Heart right ventricle (tissue), 16 donors: ENCODE data around the gene ALG12. TPM values are rescaled to one million over a fixed set of nuclear protein-coding genes. Genes with fewer than 3 reads are reported as not detected.

Experiments
- ATAC-seq, 8 donors: fragments of 200-7000 bp; cut with Tn5 transposase; one replicate each; pipeline ENCODE4 v1.9.1; 2020; ENCODE audit warnings: mild to moderate bottlenecking in 8 of 8, moderate library complexity in 8 of 8, moderate number of reproducible peaks in 1 of 8
- DNase-seq, 2 donors: peaks; one replicate each; pipeline ENCODE4 v3.0.0-alpha.2; 2020
- H3K27ac ChIP-seq, 10 donors: fragments of 200-600 bp; sonication (generic) in 2 of 10; one replicate each; pipeline versions ENCODE4 v1.5.0 to v1.8.0; 2020 to 2022; ENCODE audit warnings: mild to moderate bottlenecking in 3 of 10
- H3K27me3 ChIP-seq, 7 donors: fragments of 200-600 bp; one replicate each; pipeline ENCODE4 v1.8.0; 2021 to 2022; ENCODE audit warnings: mild to moderate bottlenecking in 2 of 7
- H3K36me3 ChIP-seq, 9 donors: fragments of 200-600 bp; sonication (generic) in 1 of 9; one replicate each; pipeline versions ENCODE4 v1.5.0 to v1.8.0; 2020 to 2022; ENCODE audit warnings: mild to moderate bottlenecking in 2 of 9
- H3K4me1 ChIP-seq, 9 donors: fragments of 200-600 bp; sonication (generic) in 1 of 9; one replicate each; pipeline versions ENCODE4 v1.5.0 to v1.8.0; 2020 to 2022; ENCODE audit warnings: mild to moderate bottlenecking in 4 of 9
- H3K4me3 ChIP-seq, 10 donors: fragments of 200-600 bp; sonication (generic) in 2 of 10; one replicate each; pipeline versions ENCODE4 v1.5.0 to v1.8.0; 2020 to 2022; ENCODE audit warnings: mild to moderate bottlenecking in 7 of 10, moderate library complexity in 2 of 10
- H3K9me3 ChIP-seq, 11 donors: fragments of 200-600 bp in 10 of 11; sonication (generic) in 2 of 11; one replicate each; pipeline versions ENCODE4 v1.5.0 to v1.8.0; 2013 to 2022; ENCODE audit warnings: mild to moderate bottlenecking in 2 of 11, control low read depth in 1 of 11, moderate library complexity in 1 of 11
- WGBS, 2 donors: extraction: QIAGEN DNeasy Blood & Tissue Kit; methylation state at CpG; one replicate each; pipeline ENCODE4 v1.1.7; 2013; ENCODE audit warnings: inconsistent platforms in 1 of 2; 5-methylcytosine and 5-hydroxymethylcytosine counted together
- intact Hi-C, 10 donors: fragments of 100-400 bp; cut with DNase I; formaldehyde crosslinking; loops; one replicate each; pipeline versions ENCODE4 v1.11.1 to v1.14.2; 2022
- polyA plus RNA-seq, 2 donors: library from polyadenylated mRNA; stranded (reverse); fragments of 200-250 nt; gene quantifications; one replicate each; pipeline ENCODE4 v1.2.3, GENCODE V29; 2013
- total RNA-seq, 10 donors: library from RNA; stranded (reverse); fragmentation: NEBNext Ultra II Directional in 3 of 10; extraction: Animal tissue kit (Norgen Biotek cat#: 25700) in 3 of 10; gene quantifications; one replicate each; pipeline versions ENCODE4 v1.2.1 to v1.2.4, GENCODE V29; 2021 to 2023
- TF ChIP-seq, protein P1 (sequence below), 9 donors: fragments of 200-600 bp; sonication (generic) in 2 of 9; IDR thresholded peaks; one replicate each; pipeline versions ENCODE4 v1.5.0 to v1.8.0; 2021 to 2022; ENCODE audit warnings: antibody characterized with exemption in 9 of 9, mild to moderate bottlenecking in 5 of 9, moderate library complexity in 1 of 9
- donor health status: Arrhythmogenic right ventricular cardiomyopathy.
- donor health status: ischemic (EF 13 %, LVEDD 7.1; RV severe dilation, severe dysfunction).
- donor health status: healthy with polysubstance abuse.
- donor health status: DM: no; HTN: yes; CAD: no.
- donor health status: DM: no; HTN: no; CAD: no.
- donor health status: ischemic (EF 25% LVEDD 6.9; RV normal size, moderate dysfunction).
- donor health status: ischemic (EF 25% LVEDD 5.7; RV mildly dilated, moderate dysfunction).
- donor health status: healthy.
- donor health status: DM: yes; HTN: yes; CAD: no.
- donor health status: Ischemic cardiomyopathy.
- donor health status: ischemic (EF 35%, LVEDD 5.7; RV mildly dilated, moderate dysfunction).
- donor health status: nonischemic (EF 11% LVEDD 7.7; RV severe dilation, severe dysfunction).
- donor health status: DM: yes; HTN: yes; CAD: no.
- donor health status: PGD.
- donor health status: ischemic (EF 29% LVEDD 5.4; RV normal size, mild dysfunction).
- donor health status: nonischemic (EF 23%, LVEDD 6.1; RV moderate dilation, normal function).

Gene ALG12
- total and polyA plus RNA-seq, 12 donors: 9.6 to 19.8 (median 14.1) TPM

DNA sequence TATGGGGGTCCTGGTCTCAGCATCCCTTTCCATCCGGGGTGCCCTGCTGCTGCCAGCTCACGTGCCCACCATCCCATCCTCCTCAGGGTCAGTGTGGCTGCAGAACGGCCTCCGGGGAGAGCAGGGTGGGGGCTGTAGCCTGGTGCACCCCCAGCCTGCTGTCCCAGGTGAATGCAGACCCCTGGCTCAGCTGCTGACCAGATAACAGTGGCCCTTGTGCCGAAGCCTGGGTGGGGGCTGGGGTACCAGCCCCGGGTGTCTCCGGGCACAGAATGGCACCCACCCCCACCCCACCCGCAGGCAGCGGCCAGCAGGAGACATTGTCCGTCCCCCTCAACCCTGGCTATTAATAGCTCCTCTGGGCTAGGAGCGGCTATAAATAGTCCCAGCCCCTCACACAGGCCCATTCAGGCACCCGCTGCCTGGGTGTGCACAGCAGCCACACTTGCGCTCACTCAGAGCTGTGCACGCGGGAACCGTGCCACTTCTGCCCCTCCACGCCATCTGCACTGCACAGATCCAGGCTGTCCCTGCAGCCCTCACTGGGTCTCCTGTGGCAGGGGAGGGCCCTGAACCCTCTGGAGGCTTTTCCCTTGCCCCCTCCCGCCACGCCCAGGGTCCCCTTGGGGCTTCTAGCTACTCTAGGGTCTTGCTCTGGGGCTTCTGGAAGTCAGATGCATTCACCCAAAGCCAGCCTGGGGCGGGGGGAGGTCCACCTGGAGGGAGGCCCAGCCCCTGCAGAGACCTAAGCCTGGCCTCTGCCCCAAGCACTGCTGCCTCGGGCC lies 18.9 kb upstream of the ALG12 start:
- Histone ChIP-seq H3K27me3 (no peaks in the 10 kb centered on the region), H3K27ac (peak overlapping the region; percentile 90 to 100 (median 98)), H3K4me3 (peak overlapping the region in 8 of 10 donors; percentile 32 to 72 (median 53)), H3K36me3 (no peaks in the 10 kb centered on the region), H3K4me1 (peaks cover 34 to 64% (median 57%) of the 10 kb centered on the region in 9 donors), H3K9me3 (no peaks in the 10 kb centered on the region)
- intact Hi-C loops: loop anchor here in 6 of 10 donors (1.0 to 10.0 kb wide), 4 partner anchors 24 to 268 kb away; partner anchors contain the start of genes PIM3 (in 3 of the 6) and SELENOO (in 2 of the 6)
- 21 to 24% methylated on average over 21 of the region's 21 CpGs for WGBS, 2 donors
- DNase-seq (peak; percentile 66 to 70), ATAC-seq (peak; percentile 11 to 62 (median 42))
- TF ChIP-seq, protein P1, sequence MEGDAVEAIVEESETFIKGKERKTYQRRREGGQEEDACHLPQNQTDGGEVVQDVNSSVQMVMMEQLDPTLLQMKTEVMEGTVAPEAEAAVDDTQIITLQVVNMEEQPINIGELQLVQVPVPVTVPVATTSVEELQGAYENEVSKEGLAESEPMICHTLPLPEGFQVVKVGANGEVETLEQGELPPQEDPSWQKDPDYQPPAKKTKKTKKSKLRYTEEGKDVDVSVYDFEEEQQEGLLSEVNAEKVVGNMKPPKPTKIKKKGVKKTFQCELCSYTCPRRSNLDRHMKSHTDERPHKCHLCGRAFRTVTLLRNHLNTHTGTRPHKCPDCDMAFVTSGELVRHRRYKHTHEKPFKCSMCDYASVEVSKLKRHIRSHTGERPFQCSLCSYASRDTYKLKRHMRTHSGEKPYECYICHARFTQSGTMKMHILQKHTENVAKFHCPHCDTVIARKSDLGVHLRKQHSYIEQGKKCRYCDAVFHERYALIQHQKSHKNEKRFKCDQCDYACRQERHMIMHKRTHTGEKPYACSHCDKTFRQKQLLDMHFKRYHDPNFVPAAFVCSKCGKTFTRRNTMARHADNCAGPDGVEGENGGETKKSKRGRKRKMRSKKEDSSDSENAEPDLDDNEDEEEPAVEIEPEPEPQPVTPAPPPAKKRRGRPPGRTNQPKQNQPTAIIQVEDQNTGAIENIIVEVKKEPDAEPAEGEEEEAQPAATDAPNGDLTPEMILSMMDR (IDR thresholded peaks at IDR 0.05): no peak

DNA sequence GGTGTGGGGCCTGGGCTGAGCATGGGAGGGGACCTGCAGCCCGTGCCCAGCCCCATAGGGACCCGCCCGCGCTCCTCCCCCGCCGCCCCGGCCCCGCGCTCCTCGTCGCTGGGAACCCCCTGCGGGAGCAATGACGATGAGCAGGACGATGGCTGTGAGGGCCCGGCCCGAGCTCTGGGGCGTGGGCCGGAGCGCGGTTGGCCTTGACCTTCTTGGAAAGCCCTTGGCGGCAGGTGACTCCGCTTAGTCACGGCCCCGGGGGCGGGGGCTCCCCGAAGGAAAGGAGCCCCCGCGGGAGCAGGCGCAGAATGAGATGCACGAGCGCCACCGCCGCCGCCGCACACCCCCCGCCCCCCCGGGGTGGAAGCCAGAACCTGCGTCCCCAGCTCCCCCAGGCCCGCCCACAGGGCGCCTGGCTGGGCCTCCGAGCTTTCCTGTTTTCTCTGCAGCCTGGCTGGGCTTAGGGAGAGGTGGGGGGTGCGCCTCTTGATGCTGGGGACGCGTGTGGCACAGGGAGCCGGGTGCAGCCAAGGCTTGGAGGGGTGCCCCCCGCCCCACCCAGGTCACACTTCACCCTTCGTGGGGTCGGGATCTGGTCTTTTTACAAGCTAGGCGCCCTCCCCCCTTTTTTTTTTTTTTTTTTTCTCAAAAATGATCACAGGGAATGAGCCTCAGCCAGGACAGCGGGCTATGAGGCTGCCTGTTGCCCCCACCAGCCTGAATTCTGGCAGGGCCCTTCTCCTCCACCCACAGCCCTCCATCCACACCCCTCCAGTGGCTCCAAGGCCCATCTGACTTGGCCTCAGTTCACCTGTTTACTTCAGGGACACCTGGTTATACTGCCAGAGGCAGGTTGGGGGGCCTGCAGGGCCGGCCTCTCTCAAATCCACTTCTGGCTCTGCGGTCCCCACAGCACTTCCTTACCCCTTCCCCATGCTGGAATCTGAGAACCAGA lies 18.1 kb upstream of the ALG12 start:
- Histone ChIP-seq H3K9me3 (no peaks in the 10 kb centered on the region), H3K4me3 (peak overlapping the region in 9 of 10 donors; percentile 32 to 72 (median 52)), H3K4me1 (peaks cover 36 to 72% (median 66%) of the 10 kb centered on the region in 9 donors), H3K27me3 (no peaks in the 10 kb centered on the region), H3K36me3 (no peaks in the 10 kb centered on the region), H3K27ac (peak overlapping the region; percentile 90 to 100 (median 98))
- 2 to 3% methylated on average over 50 to 52 of the region's 52 CpGs for WGBS, 2 donors
- peak; percentile 62 to 81 (median 72) for ATAC-seq
- DNase-seq: peak; percentile 93 to 94
- intact Hi-C loops: loop anchor here in 6 of 10 donors (1.0 to 10.0 kb wide), 4 partner anchors 25 to 269 kb away; partner anchors contain the start of genes PIM3 (in 3 of the 6) and SELENOO (in 2 of the 6)
- TF ChIP-seq, protein P1 (IDR thresholded peaks at IDR 0.05): no peak

DNA sequence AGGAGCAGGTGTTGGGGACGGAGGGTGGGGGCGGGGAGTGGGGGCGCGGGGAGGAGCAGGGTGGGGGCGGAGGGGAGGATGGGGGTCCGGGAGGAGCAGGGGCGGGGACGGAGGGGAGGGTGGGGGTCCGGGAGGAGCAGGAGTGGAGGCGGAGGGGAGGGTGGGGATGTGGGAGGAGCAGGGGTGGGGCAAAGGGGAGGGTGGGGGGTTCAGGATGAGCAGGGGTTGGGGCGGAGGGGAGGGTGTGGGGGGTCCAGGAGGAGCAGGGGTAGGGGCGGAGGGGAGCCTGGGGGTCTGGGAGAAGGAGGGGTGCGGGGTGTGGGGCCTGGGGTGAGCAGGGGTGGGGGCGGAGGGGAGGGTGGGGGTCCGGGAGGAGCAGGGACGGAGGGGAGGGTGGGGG lies 17.3 kb upstream of the ALG12 start:
- H3K27ac ChIP-seq: peak overlapping the region; percentile 90 to 100 (median 98)
- WGBS, 2 donors: 3 to 8% methylated on average over 5 to 14 of the region's 16 CpGs
- peaks cover 39 to 80% (median 72%) of the 10 kb centered on the region in 9 donors for H3K4me1 ChIP-seq
- no peaks in the 10 kb centered on the region for H3K36me3 ChIP-seq
- DNase-seq (no peak), ATAC-seq (no peak)
- no peaks in the 10 kb centered on the region for H3K27me3 ChIP-seq
- intact Hi-C loops: loop anchor here in 3 of 10 donors (2.0 to 10.0 kb wide), 2 partner anchors 25 to 269 kb away; partner anchors contain the start of genes SELENOO (in 2 of the 3) and PIM3 (in 1 of the 3)
- peak overlapping the region in 9 of 10 donors; percentile 32 to 72 (median 52) for H3K4me3 ChIP-seq
- no peaks in the 10 kb centered on the region for H3K9me3 ChIP-seq
- TF ChIP-seq, protein P1 (IDR thresholded peaks at IDR 0.05): no peak
